Heart left ventricle (tissue), 16 donors: ENCODE results near the gene RAB27B. TPM values are rescaled to one million over a fixed set of nuclear protein-coding genes. Genes with fewer than 3 reads are reported as not detected.

Experiments
- ATAC-seq, 4 donors: fragments of 200-7000 bp; cut with Tn5 transposase; one replicate each; pipeline ENCODE4 v1.9.1; 2020 to 2022; ENCODE audit warnings: moderate library complexity in 4 of 4, mild to moderate bottlenecking in 3 of 4, moderate number of reproducible peaks in 1 of 4
- DNase-seq, 5 donors: peaks; one replicate each; pipeline ENCODE4 v3.0.0-alpha.2; 2020
- H3K27ac ChIP-seq, 12 donors: fragments of 200-600 bp; sonication (generic) in 4 of 12; one replicate each; pipeline versions ENCODE4 v1.5.0 to v1.8.0; 2016 to 2022; ENCODE audit warnings: mild to moderate bottlenecking in 2 of 12
- H3K27me3 ChIP-seq, 9 donors: fragments of 200-600 bp; sonication (generic) in 2 of 9; one replicate each; pipeline versions ENCODE4 v1.5.1 to v1.8.0; 2016 to 2022; ENCODE audit warnings: mild to moderate bottlenecking in 3 of 9
- H3K36me3 ChIP-seq, 9 donors: fragments of 200-600 bp; sonication (generic) in 2 of 9; one replicate each; pipeline versions ENCODE4 v1.5.0 to v1.8.0; 2018 to 2022; ENCODE audit warnings: mild to moderate bottlenecking in 2 of 9
- H3K4me1 ChIP-seq, 12 donors: fragments of 200-600 bp; sonication (generic) in 4 of 12; one replicate each; pipeline versions ENCODE4 v1.5.0 to v1.8.0; 2016 to 2022; ENCODE audit warnings: mild to moderate bottlenecking in 3 of 12
- H3K4me3 ChIP-seq, 12 donors: fragments of 200-600 bp; sonication (generic) in 4 of 12; one replicate each; pipeline versions ENCODE4 v1.5.0 to v1.8.0; 2017 to 2022; ENCODE audit warnings: mild to moderate bottlenecking in 9 of 12, moderate library complexity in 4 of 12
- H3K9me3 ChIP-seq, 12 donors: fragments of 200-600 bp; sonication (generic) in 4 of 12; one replicate each; pipeline versions ENCODE4 v1.5.0 to v1.8.0; 2016 to 2022; ENCODE audit warnings: mild to moderate bottlenecking in 1 of 12
- POLR2A ChIP-seq, 2 donors: fragments of 450-650 bp; IDR thresholded peaks; one replicate each; pipeline ENCODE4 v1.6.1; 2017; ENCODE audit warnings: antibody characterized with exemption in 2 of 2, mild to moderate bottlenecking in 2 of 2, moderate library complexity in 2 of 2
- WGBS, 4 donors: extraction: QIAGEN DNeasy Blood & Tissue Kit in 2 of 4; methylation state at CpG; one replicate each; pipeline versions ENCODE4 v1.1.5 to v1.1.7; 2013 to 2018; 5-methylcytosine and 5-hydroxymethylcytosine counted together
- intact Hi-C, 10 donors: fragments of 100-400 bp; cut with DNase I; formaldehyde crosslinking; loops; one replicate each; pipeline versions ENCODE4 v1.11.1 to v1.14.2; 2022
- polyA plus RNA-seq, 2 donors: library from polyadenylated mRNA; stranded (reverse); fragments of 200-250 nt; gene quantifications; one replicate each; pipeline ENCODE4 v1.2.3, GENCODE V29; 2013
- total RNA-seq, 9 donors: library from RNA; depleted of rRNA in 2 of 9; stranded (reverse); fragments of >200 nt in 2 of 9; fragmentation: NEBNext Ultra II Directional in 3 of 9; extraction: Animal tissue kit (Norgen Biotek cat#: 25700) in 3 of 9; gene quantifications; one replicate each; pipeline versions ENCODE4 v1.1.0 to v1.2.4, GENCODE V29; 2016 to 2023
- TF ChIP-seq, protein P1 (sequence below), 12 donors: fragments of 200-600 bp; sonication (generic) in 4 of 12; IDR thresholded peaks; one replicate each; pipeline versions ENCODE4 v1.5.0 to v1.8.0; 2018 to 2022; ENCODE audit warnings: antibody characterized with exemption in 12 of 12, mild to moderate bottlenecking in 5 of 12
- donor health status: ischemic (EF 13 %, LVEDD 7.1; RV severe dilation, severe dysfunction).
- donor health status: healthy with polysubstance abuse.
- donor health status: DM: no; HTN: yes; CAD: no.
- donor health status: DM: no; HTN: no; CAD: no.
- donor health status: ischemic (EF 25% LVEDD 6.9; RV normal size, moderate dysfunction).
- donor health status: ischemic (EF 25% LVEDD 5.7; RV mildly dilated, moderate dysfunction).
- donor health status: healthy.
- donor health status: DM: yes; HTN: yes; CAD: no.
- donor health status: ischemic (EF 35%, LVEDD 5.7; RV mildly dilated, moderate dysfunction).
- donor health status: nonischemic (EF 11% LVEDD 7.7; RV severe dilation, severe dysfunction).
- donor health status: DM: yes; HTN: yes; CAD: no.
- donor health status: PGD.
- donor health status: ischemic (EF 29% LVEDD 5.4; RV normal size, mild dysfunction).
- donor health status: nonischemic (EF 23%, LVEDD 6.1; RV moderate dilation, normal function).

The RAB27B gene
- total and polyA plus RNA-seq, 11 donors: 0.03 to 1.5 (median 0.13) TPM; not detected in 2

- DNase-seq (no peak), ATAC-seq (no peak)
- TF ChIP-seq, protein P1, sequence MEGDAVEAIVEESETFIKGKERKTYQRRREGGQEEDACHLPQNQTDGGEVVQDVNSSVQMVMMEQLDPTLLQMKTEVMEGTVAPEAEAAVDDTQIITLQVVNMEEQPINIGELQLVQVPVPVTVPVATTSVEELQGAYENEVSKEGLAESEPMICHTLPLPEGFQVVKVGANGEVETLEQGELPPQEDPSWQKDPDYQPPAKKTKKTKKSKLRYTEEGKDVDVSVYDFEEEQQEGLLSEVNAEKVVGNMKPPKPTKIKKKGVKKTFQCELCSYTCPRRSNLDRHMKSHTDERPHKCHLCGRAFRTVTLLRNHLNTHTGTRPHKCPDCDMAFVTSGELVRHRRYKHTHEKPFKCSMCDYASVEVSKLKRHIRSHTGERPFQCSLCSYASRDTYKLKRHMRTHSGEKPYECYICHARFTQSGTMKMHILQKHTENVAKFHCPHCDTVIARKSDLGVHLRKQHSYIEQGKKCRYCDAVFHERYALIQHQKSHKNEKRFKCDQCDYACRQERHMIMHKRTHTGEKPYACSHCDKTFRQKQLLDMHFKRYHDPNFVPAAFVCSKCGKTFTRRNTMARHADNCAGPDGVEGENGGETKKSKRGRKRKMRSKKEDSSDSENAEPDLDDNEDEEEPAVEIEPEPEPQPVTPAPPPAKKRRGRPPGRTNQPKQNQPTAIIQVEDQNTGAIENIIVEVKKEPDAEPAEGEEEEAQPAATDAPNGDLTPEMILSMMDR (IDR thresholded peaks at IDR 0.05): no peak
- no peak for TF ChIP-seq POLR2A (IDR thresholded peaks at IDR 0.05)
- intact Hi-C loops: no loop called here
- no peaks in the 10 kb centered on the region for H3K36me3 ChIP-seq
- H3K9me3 ChIP-seq: no peaks in the 10 kb centered on the region
- H3K27ac ChIP-seq: no peak overlapping the region
- H3K4me1 ChIP-seq: no peaks in the 10 kb centered on the region
- no peak overlapping the region for H3K4me3 ChIP-seq
- H3K27me3 ChIP-seq: no peaks in the 10 kb centered on the region
- WGBS, 4 donors: 53 to 64% (median 59%) methylated on average over 6 of the region's 6 CpGs
Observed at GRCh38 chr18:54881229-54881768, 53.0 kb downstream of the RAB27B start.

DNA sequence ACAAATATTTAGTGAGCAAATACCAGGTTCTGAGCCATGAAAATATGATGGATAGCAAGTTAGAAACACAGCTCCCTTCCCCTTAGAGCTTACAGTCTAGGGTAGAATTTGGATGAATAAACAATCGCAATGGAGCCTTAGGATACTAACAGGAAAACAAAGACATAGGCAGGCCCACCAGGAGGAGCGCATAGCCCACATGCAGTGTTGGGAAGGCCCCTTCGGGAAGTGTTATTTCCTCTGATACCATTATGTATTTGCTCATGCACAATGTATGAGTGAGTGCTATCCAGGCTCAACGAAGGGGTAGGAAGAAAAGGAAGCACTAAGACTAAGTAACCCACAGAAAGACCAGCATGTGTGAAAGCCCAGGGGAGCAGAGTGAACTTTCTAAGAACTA is 54.0 kb downstream of the RAB27B start:
- Histone ChIP-seq H3K4me1 (no peaks in the 10 kb centered on the region), H3K27ac (no peak overlapping the region), H3K9me3 (no peaks in the 10 kb centered on the region), H3K27me3 (no peaks in the 10 kb centered on the region), H3K4me3 (no peak overlapping the region), H3K36me3 (no peaks in the 10 kb centered on the region)
- whole genome bisulfite sequencing, 4 donors: 51 to 65% (median 57%) methylated on average over 4 of the region's 4 CpGs
- ATAC-seq (no peak), DNase-seq (no peak)
- intact Hi-C loops: no loop called here
- no peak for TF ChIP-seq POLR2A (IDR thresholded peaks at IDR 0.05)
- TF ChIP-seq, protein P1 (IDR thresholded peaks at IDR 0.05): no peak

- no peak for TF ChIP-seq POLR2A (IDR thresholded peaks at IDR 0.05)
- TF ChIP-seq, protein P1 (IDR thresholded peaks at IDR 0.05): no peak
- H3K36me3 ChIP-seq: no peaks in the 10 kb centered on the region
Observed at GRCh38 chr18:54883816-54884604, 55.7 kb downstream of the RAB27B start.

DNA sequence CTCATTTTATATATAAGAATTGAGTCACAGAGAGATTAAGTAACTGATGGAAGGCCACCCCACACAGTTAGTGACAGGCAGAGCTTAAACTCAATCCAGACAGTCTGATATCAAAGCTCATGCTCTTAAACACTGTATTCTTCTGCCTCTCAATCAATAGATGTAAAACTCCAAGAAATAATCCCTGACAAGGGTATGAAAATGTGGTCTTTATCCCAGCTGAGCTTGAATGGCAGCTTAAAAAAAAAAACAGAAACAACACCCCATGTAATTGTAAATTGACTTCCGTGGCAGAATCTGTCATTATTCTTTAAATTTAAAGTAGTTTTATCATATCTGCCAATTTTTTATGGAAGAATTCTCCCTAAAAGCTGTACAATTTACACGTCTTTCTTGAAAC is 60.1 kb downstream of the RAB27B start:
- H3K36me3 ChIP-seq: no peaks in the 10 kb centered on the region
- ATAC-seq (no peak), DNase-seq (no peak)
- intact Hi-C loops: no loop called here
- no peaks in the 10 kb centered on the region for H3K27me3 ChIP-seq
- H3K4me1 ChIP-seq: no peaks in the 10 kb centered on the region
- no peak overlapping the region for H3K27ac ChIP-seq
- 82 to 90% (median 88%) methylated on average over 2 of the region's 2 CpGs for WGBS, 4 donors
- H3K9me3 ChIP-seq: no peaks in the 10 kb centered on the region
- TF ChIP-seq, protein P1 (IDR thresholded peaks at IDR 0.05): no peak
- no peak for TF ChIP-seq POLR2A (IDR thresholded peaks at IDR 0.05)
- H3K4me3 ChIP-seq: no peak overlapping the region

More at GRCh38 chr18:54883816-54884604, 55.7 kb downstream of the RAB27B start:
- Histone ChIP-seq H3K4me1 (no peaks in the 10 kb centered on the region), H3K9me3 (no peaks in the 10 kb centered on the region), H3K27ac (no peak overlapping the region), H3K27me3 (no peaks in the 10 kb centered on the region), H3K4me3 (no peak overlapping the region)
- intact Hi-C loops: no loop called here
- ATAC-seq: no peak
- 85 to 89% (median 88%) methylated on average over 6 of the region's 6 CpGs for WGBS, 4 donors
- no peak for DNase-seq
